ENCODE data around the gene NDUFB8.

Gene NDUFB8

DNA sequence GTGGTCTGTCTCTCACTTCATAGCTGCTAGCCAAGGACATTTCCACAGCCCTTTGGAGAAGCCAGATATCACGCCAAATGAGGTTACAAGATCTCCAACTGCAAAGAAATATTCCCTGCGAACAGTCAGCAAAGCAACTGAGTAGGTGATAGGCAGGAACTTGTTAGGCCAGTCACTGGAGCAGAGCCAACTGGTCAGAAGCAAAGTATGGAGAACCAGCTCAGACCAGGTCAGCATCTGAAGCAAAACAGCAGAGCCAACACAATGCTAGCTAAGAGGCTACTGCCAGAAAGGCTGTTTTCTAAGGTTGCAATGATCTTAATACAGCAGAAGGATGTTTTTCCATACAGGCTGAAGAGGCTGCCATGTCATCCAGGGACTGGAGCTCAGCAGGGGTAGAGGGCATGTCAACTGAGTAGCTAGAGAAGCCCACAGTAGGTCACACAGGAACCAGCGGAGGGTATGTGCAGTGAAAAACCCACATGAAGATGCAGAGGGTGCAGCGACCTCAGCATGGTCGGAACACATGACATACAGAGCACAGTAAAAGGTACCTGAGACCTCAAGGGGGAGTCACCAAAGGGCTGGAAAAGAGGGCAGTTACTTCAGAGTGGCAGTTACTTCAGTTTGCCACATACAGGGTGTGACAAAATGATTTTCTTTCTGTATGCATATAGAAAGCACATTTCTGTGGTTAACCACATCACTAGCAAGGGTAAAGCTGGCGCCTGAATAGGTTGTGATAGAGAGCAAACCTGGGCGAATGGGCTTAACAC is 18.9 kb downstream of the NDUFB8 start:
- no peak overlapping the region for H3K4me3 ChIP-seq (ENCODE audit: low read depth, low read length)
- in situ Hi-C loops (cut with HindIII; ENCODE audit: low sequenced_read_pairs), result no loop called here
- TF ChIP-seq, protein P1, sequence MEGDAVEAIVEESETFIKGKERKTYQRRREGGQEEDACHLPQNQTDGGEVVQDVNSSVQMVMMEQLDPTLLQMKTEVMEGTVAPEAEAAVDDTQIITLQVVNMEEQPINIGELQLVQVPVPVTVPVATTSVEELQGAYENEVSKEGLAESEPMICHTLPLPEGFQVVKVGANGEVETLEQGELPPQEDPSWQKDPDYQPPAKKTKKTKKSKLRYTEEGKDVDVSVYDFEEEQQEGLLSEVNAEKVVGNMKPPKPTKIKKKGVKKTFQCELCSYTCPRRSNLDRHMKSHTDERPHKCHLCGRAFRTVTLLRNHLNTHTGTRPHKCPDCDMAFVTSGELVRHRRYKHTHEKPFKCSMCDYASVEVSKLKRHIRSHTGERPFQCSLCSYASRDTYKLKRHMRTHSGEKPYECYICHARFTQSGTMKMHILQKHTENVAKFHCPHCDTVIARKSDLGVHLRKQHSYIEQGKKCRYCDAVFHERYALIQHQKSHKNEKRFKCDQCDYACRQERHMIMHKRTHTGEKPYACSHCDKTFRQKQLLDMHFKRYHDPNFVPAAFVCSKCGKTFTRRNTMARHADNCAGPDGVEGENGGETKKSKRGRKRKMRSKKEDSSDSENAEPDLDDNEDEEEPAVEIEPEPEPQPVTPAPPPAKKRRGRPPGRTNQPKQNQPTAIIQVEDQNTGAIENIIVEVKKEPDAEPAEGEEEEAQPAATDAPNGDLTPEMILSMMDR (IDR thresholded peaks at IDR 0.05; ENCODE audit: low read depth, low read length), result no peak
- no peak for DNase-seq (ENCODE audit: low read depth, low spot score)

DNA sequence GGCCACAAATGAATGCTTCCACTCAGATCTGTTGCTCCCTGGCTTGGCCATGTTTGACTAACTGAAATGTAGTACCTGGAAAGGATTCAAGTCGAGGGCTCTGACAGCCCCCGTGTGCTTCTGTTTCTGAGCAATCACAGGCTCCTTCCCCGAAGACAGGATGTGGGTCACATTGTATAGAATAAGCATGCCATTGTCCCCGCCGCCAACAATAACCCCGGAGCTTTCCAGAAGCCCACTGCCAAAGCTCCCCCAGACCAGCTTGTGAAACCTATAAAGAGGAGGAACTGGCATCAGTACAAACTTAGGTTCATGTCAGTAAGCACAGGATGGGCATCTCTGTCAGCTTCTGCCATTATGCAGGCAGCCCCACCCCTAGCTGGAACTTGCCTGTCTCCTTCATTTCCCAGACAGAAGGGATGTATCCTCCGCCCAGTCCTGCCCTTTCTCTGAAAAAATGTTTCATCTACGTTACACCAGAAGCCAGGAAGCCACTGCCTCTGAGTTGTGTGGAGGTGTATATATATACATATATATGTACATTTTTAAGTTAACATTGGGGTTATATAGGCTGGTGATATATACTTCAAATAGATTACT is 20.3 kb downstream of the NDUFB8 start:
- no peak overlapping the region for H3K4me3 ChIP-seq (ENCODE audit: low read depth, low read length)
- in situ Hi-C loops (cut with HindIII; ENCODE audit: low sequenced_read_pairs), result no loop called here
- no peak for DNase-seq (ENCODE audit: low read depth, low spot score)
- TF ChIP-seq, protein P1 (IDR thresholded peaks at IDR 0.05; ENCODE audit: low read depth, low read length), result no peak

DNA sequence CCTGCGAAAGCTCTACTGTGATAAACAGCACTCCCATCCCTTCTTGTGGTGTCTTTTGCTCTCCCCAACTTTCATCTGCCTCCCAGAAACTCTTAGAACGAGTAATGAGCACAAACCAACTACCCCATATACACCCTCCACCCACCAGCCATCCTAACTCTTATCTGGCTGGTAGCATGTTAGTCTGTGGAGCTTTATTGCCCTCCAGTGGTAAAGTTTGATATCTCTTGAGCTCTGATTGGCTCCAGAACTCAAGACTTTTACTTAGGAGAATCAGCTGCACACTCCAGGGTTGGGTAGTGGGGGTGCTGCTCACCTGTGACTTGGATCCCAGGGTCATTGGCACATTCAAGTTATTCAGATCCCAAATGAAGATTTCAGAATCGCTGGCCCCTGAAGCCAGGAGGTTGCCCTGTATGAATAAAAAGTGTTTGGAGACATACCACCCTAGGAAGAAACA is 20.9 kb downstream of the NDUFB8 start:
- TF ChIP-seq, protein P1 (IDR thresholded peaks at IDR 0.05; ENCODE audit: low read depth, low read length), result peak; percentile 66
- in situ Hi-C loops (cut with HindIII; ENCODE audit: low sequenced_read_pairs), result no loop called here
- DNase-seq (ENCODE audit: low read depth, low spot score), result peak; percentile 63
- H3K4me3 ChIP-seq (ENCODE audit: low read depth, low read length), result no peak overlapping the region

DNA sequence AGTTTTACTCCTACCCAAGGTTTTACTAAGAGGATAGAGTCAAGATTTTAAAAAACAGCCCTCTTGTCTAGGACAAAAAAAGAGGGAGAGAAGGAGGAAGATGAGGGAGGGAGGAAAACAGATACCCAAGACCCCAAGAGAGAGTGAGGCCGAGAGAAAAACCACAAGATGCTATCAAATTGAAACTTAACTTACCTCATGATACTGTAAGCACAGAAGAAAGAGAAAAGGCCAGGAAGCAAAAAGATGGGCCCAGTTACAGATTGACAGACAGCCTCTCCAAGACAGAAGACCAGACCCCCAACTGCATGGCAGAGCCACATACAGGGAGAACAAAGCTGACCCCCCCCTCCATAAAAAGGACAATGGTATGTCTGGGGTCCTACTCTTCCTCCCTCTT is 21.4 kb downstream of the NDUFB8 start:
- in situ Hi-C loops (cut with HindIII; ENCODE audit: low sequenced_read_pairs), result no loop called here
- no peak overlapping the region for H3K4me3 ChIP-seq (ENCODE audit: low read depth, low read length)
- no peak for DNase-seq (ENCODE audit: low read depth, low spot score)
- TF ChIP-seq, protein P1 (IDR thresholded peaks at IDR 0.05; ENCODE audit: low read depth, low read length), result no peak

DNA sequence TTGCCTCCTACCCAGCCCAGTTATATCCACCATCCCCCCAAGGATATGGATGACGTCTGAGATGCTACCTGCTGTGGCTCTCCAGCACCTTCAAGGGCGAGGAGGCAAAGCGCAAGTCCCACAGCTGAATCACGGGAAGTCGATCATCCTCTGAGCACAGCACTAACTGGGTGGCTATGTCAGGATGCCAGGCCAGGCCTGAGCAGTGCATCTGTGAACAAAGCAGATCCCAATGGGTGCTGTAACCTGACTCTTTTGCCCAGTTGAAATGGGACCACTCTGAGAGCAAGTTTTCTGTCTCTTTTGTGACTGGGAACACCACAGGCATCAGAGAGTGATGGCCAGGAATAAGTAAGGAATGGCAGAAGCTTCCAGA is 22.3 kb downstream of the NDUFB8 start:
- in situ Hi-C loops (cut with HindIII; ENCODE audit: low sequenced_read_pairs), result no loop called here
- no peak for DNase-seq (ENCODE audit: low read depth, low spot score)
- H3K4me3 ChIP-seq (ENCODE audit: low read depth, low read length), result no peak overlapping the region
- TF ChIP-seq, protein P1 (IDR thresholded peaks at IDR 0.05; ENCODE audit: low read depth, low read length), result no peak

DNA sequence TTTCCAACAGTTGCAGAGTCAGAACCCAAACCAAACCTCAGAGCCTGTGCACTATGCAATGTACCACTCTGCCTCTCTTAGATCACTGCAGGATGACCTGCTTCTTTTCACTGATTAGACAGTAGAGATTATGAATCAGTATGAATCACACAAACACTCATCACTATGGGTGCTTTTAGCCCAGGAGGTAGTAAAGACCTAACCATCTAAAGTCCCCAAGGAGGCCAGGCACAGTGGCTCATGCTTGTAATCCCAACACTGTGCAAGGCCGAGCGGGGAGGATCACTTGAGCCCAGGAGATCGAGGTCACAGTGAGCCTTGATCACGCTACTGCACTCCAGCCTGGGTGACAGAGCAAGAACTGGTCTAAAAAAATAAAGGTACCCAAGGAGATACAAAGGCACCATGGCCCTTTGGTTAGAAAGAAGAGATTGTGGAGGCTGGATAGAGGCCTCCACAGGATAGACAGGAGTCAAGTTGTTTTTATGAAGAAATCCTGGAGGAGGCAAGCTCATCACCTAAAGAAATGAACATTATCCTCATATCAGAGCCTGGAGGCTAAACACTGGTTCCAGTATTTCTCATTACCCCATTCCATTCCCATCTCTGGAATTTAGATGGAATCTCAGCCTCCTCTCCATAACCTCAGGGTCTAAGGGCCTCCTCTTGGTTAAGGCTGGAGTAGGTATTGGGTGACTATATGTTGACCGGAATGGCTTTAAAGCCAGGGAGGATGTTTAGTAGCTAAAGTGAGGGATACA is 22.9 kb downstream of the NDUFB8 start:
- DNase-seq (ENCODE audit: low read depth, low spot score), result peak; percentile 45
- in situ Hi-C loops (cut with HindIII; ENCODE audit: low sequenced_read_pairs), result no loop called here
- TF ChIP-seq, protein P1 (IDR thresholded peaks at IDR 0.05; ENCODE audit: low read depth, low read length), result no peak
- H3K4me3 ChIP-seq (ENCODE audit: low read depth, low read length), result no peak overlapping the region

Measured in astrocyte of the spinal cord (primary cell).